RWPE2 (cell line): ENCODE measurements around the gene SEC62.

Experiments used
- ATAC-seq: fragments of 200-7000 bp; cut with Tn5 transposase; 3 replicates; pipeline ENCODE4 v1.9.1; 2021; ENCODE audit warnings: low read depth
- DNase-seq: peaks from one replicate; pipeline ENCODE4 v3.0.0-alpha.2; 2020; ENCODE audit warnings: low spot score
- H3K27ac ChIP-seq: fragments of 450-650 bp; 2 replicates; pipeline ENCODE4 v1.5.1; 2017; ENCODE audit warnings: mild to moderate bottlenecking; ENCODE audit not compliant: poor library complexity, severe bottlenecking
- H3K27me3 ChIP-seq: fragments of 250-450 bp; sonication (Bioruptor Pico); 2 replicates; pipeline ENCODE4 v1.5.1; 2021; ENCODE audit warnings: mild to moderate bottlenecking, moderate library complexity; ENCODE audit not compliant: insufficient read depth, poor library complexity, severe bottlenecking
- H3K36me3 ChIP-seq: fragments of 250-450 bp; sonication (Bioruptor Pico); 2 replicates; pipeline ENCODE4 v1.5.1; 2020; ENCODE audit warnings: low read depth, mild to moderate bottlenecking, moderate library complexity
- H3K4me1 ChIP-seq: fragments of 250-450 bp; sonication (Bioruptor Pico); 2 replicates; pipeline ENCODE4 v1.5.1; 2021; ENCODE audit warnings: mild to moderate bottlenecking, moderate library complexity; ENCODE audit not compliant: insufficient read depth, poor library complexity, severe bottlenecking
- H3K4me3 ChIP-seq: fragments of 250-450 bp; sonication (Bioruptor Pico); 2 replicates; pipeline ENCODE4 v1.5.1; 2021; ENCODE audit warnings: mild to moderate bottlenecking, moderate library complexity; ENCODE audit not compliant: severe bottlenecking
- H3K9me3 ChIP-seq: fragments of 250-450 bp; sonication (Bioruptor Pico); 2 replicates; pipeline ENCODE4 v1.5.1; 2021; ENCODE audit warnings: mild to moderate bottlenecking, moderate library complexity; ENCODE audit not compliant: severe bottlenecking
- CTCF ChIP-seq: fragments of 450-650 bp; IDR thresholded peaks from one replicate; pipeline ENCODE4 v1.5.1; 2017; ENCODE audit warnings: mild to moderate bottlenecking, moderate library complexity; ENCODE audit not compliant: poor library complexity, severe bottlenecking

The SEC62 gene

GRCh38 chr3:169945313-169945712 is 21.3 kb upstream of the SEC62 start:
- Histone ChIP-seq H3K27ac (no peak overlapping the region), H3K27me3 (no peaks in the 10 kb centered on the region), H3K4me1 (no peaks in the 10 kb centered on the region), H3K4me3 (no peak overlapping the region), H3K9me3 (no peaks in the 10 kb centered on the region), H3K36me3 (no peaks in the 10 kb centered on the region)
- TF ChIP-seq CTCF = no peak
- no peak for DNase-seq
- no peak for ATAC-seq

GRCh38 chr3:169946336-169946735 is 20.3 kb upstream of the SEC62 start:
- Histone ChIP-seq H3K27me3 (no peaks in the 10 kb centered on the region), H3K4me1 (no peaks in the 10 kb centered on the region)

GRCh38 chr3:169948559-169949448 is 17.8 kb upstream of the SEC62 start:
- Histone ChIP-seq H3K27ac (no peak overlapping the region), H3K4me1 (no peaks in the 10 kb centered on the region), H3K27me3 (no peaks in the 10 kb centered on the region), H3K9me3 (no peaks in the 10 kb centered on the region), H3K36me3 (no peaks in the 10 kb centered on the region), H3K4me3 (no peak overlapping the region)
- no peak for TF ChIP-seq CTCF
- DNase-seq (no peak), ATAC-seq (no peak)

More at GRCh38 chr3:169946336-169946735, 20.3 kb upstream of the SEC62 start:
- Histone ChIP-seq H3K9me3 (no peaks in the 10 kb centered on the region), H3K27ac (no peak overlapping the region), H3K4me3 (no peak overlapping the region), H3K36me3 (no peaks in the 10 kb centered on the region)
- DNase-seq = no peak
- TF ChIP-seq CTCF = no peak
- ATAC-seq = no peak

GRCh38 chr3:169952045-169952444 is 14.6 kb upstream of the SEC62 start:
- H3K36me3 ChIP-seq = no peaks in the 10 kb centered on the region
- TF ChIP-seq CTCF = no peak
- no peak overlapping the region for H3K4me3 ChIP-seq
- H3K27ac ChIP-seq = no peak overlapping the region
- no peaks in the 10 kb centered on the region for H3K9me3 ChIP-seq
- no peaks in the 10 kb centered on the region for H3K4me1 ChIP-seq
- ATAC-seq = no peak
- H3K27me3 ChIP-seq = no peaks in the 10 kb centered on the region
- DNase-seq = no peak
